Myocyte (in vitro differentiated cells): ENCODE measurements around the gene TUBA4B. TPM values are rescaled to one million over a fixed set of nuclear protein-coding genes. Genes with fewer than 3 reads are reported as not detected.
A peak's percentile ranks its signal among the peaks of the same experiment; 100 is the strongest.
"Not testable (repeated sequence)": the region's sequence is repeated elsewhere in the genome, so short reads cannot be mapped to it uniquely, and the experiment has no call there.

Experiments used
- DNase-seq: peaks from one replicate; pipeline ENCODE4 v3.0.0-alpha.2; 2012; ENCODE audit warnings: low read depth
- total RNA-seq: library from RNA; depleted of rRNA; stranded (reverse); fragments of >200 nt; gene quantifications from 2 replicates; pipeline ENCODE4 v1.2.3, GENCODE V29; 2014

Gene TUBA4B
- total RNA-seq, 1 donor from 2014 or later = 0.11 TPM

GRCh38 chr2:219290381-219291171 is 37.5 kb downstream of the TUBA4B start:
- no peak for DNase-seq

GRCh38 chr2:219291394-219291793 is 38.4 kb downstream of the TUBA4B start:
- DNase-seq = no peak

- no peak for DNase-seq
Measured at GRCh38 chr2:219291910-219292490, 39.0 kb downstream of the TUBA4B start.

- no peak for DNase-seq
Measured at GRCh38 chr2:219292616-219293015, 39.6 kb downstream of the TUBA4B start.

- peak; percentile 38 for DNase-seq
Measured at GRCh38 chr2:219293736-219294231, 40.7 kb downstream of the TUBA4B start.

- peak; percentile 77 for DNase-seq
Measured at GRCh38 chr2:219294356-219295351, 41.6 kb downstream of the TUBA4B start.

GRCh38 chr2:219296142-219296541 is 43.1 kb downstream of the TUBA4B start:
- DNase-seq = no peak

- no peak for DNase-seq
Measured at GRCh38 chr2:219296631-219297391, 43.8 kb downstream of the TUBA4B start.

GRCh38 chr2:219297766-219298456 is 44.9 kb downstream of the TUBA4B start:
- DNase-seq = no peak

GRCh38 chr2:219298759-219299371 is 45.8 kb downstream of the TUBA4B start:
- peak; percentile 81 for DNase-seq

GRCh38 chr2:219299372-219299760 is 46.3 kb downstream of the TUBA4B start:
- no peak for DNase-seq

- DNase-seq = no peak
Measured at GRCh38 chr2:219300022-219300421, 47.0 kb downstream of the TUBA4B start.

- no peak for DNase-seq
Measured at GRCh38 chr2:219302412-219302968, 49.4 kb downstream of the TUBA4B start.

GRCh38 chr2:219304223-219304622 is 51.2 kb downstream of the TUBA4B start:
- DNase-seq = no peak

GRCh38 chr2:219306047-219306446 is 53.0 kb downstream of the TUBA4B start:
- no peak for DNase-seq

- peak; percentile 81 for DNase-seq
Measured at GRCh38 chr2:219308142-219309101, 55.4 kb downstream of the TUBA4B start.

GRCh38 chr2:219309278-219309677 is 56.2 kb downstream of the TUBA4B start, which contains the start of gene PTPRN:
Gene PTPRN (minus strand): TSS chr2:219309401. CDS start chr2:219309332, 69 bp downstream.
- no peak for DNase-seq

- not testable (repeated sequence) for DNase-seq
Measured at GRCh38 chr2:219312683-219313263, 59.7 kb downstream of the TUBA4B start.
